Activated T-cell treated with anti-CD3 and anti-CD28 coated beads, Interleukin-2, amount 50 U/mL, for 24 hours (primary cell): Measurements from ENCODE around the gene ONECUT3.

Experiments
- DNase-seq: peaks from one replicate; pipeline ENCODE4 v3.0.0-alpha.2; 2020
- H3K27ac Mint-ChIP-seq: 2 replicates; pipeline ENCODE4 v1.8.0; 2020; ENCODE audit warnings: mild to moderate bottlenecking, mixed read lengths
- H3K27me3 Mint-ChIP-seq: 2 replicates; pipeline ENCODE4 v1.8.0; 2020; ENCODE audit warnings: mixed read lengths
- H3K36me3 Mint-ChIP-seq: 2 replicates; pipeline ENCODE4 v1.8.0; 2020; ENCODE audit warnings: low read depth, mixed read lengths
- H3K4me1 Mint-ChIP-seq: 2 replicates; pipeline ENCODE4 v1.8.0; 2020; ENCODE audit warnings: low read depth, mixed read lengths
- H3K4me3 Mint-ChIP-seq: 2 replicates; pipeline ENCODE4 v1.8.0; 2020; ENCODE audit warnings: mild to moderate bottlenecking, moderate library complexity, mixed read lengths
- H3K9me3 Mint-ChIP-seq: 2 replicates; pipeline ENCODE4 v1.8.0; 2020; ENCODE audit warnings: mixed read lengths

ONECUT3 gene

DNA sequence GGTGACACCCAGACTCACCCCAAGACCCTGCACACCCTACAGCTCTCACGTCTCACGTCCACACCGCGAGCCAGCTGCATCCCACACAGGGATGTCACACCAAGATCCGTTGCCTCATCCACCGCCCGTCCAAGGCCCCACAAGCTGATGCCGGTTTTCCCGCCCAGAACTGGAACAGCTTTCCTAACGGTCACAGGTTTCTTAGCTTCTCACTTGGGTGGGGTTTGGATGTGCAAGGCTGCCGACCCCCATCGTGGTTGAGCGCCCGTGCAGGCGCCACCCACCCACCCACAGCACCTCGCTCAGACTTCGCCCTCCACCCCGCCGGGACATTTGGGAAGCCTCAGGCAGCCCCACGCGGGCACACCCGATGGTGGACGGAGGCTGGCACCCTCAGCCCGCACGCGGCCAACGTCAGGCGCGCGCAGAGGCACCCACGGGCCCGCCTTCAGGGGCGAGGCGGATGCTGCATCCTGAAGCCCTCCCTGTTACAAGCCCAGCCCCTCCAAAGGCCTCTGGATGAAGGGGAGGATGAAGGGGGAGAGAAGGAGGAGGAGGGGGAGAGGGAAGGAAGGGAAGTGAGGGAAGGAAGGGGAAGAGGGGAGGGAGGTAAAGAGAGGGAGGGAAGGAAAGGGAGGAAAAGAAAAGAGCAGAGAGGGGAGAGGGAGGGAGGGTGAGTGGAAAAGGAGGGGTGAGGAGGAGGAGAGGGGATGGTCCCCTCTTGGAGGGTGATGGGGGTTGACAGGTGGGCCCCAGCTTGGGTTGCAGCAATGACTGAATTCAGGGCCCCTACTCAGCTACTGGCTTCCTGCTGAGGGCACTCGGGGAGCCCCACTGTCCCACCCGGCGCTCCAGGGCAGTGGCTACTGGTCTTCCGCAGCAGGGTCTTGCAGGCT lies 12.8 kb downstream of the ONECUT3 start:
- no peaks in the 10 kb centered on the region for H3K36me3 Mint-ChIP-seq
- no peak overlapping the region for H3K27ac Mint-ChIP-seq

GRCh38 chr19:1766800-1767352 lies 13.6 kb downstream of the ONECUT3 start:
- Mint-ChIP-seq H3K27me3 (peaks cover 90% of the 10 kb centered on the region), H3K4me3 (no peak overlapping the region), H3K4me1 (peaks cover 2% of the 10 kb centered on the region), H3K27ac (no peak overlapping the region), H3K36me3 (no peaks in the 10 kb centered on the region), H3K9me3 (peaks cover 13% of the 10 kb centered on the region)
- DNase-seq: no peak

More for the DNA sequence above, 12.8 kb downstream of the ONECUT3 start:
- Mint-ChIP-seq H3K9me3 (peaks cover 9% of the 10 kb centered on the region), H3K4me3 (no peak overlapping the region), H3K27me3 (peaks cover 92% of the 10 kb centered on the region), H3K4me1 (peaks cover 2% of the 10 kb centered on the region)
- DNase-seq: no peak

DNA sequence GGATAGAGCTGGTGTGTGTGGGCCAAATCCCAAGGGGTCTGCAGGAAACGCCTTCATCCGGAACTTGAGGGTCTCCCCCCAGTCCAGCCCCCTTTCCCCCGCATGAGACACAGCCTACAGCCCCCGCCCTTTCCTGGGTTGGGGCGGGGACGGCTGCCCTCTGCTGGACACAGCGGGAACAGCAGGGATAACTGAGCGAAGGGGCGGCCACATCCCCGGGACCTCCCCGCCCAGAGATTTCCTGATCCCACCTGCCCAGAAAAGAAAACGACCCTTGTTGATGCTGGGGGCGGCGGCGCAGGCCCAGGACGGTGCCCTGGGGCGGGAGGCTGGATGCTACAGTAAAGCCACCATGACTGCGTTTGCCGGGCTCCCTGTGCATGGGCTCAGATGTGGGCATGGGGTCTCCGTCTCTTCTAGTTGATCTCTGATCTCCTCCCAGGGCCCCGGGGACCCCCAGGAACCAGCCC lies 14.2 kb downstream of the ONECUT3 start:
- Mint-ChIP-seq H3K9me3 (peaks cover 13% of the 10 kb centered on the region), H3K4me1 (peaks cover 2% of the 10 kb centered on the region), H3K27me3 (peaks cover 89% of the 10 kb centered on the region), H3K27ac (no peak overlapping the region), H3K36me3 (no peaks in the 10 kb centered on the region), H3K4me3 (no peak overlapping the region)
- peak; percentile 82 for DNase-seq

GRCh38 chr19:1768248-1768647 lies 14.9 kb downstream of the ONECUT3 start:
- peaks cover 2% of the 10 kb centered on the region for H3K4me1 Mint-ChIP-seq
- no peak overlapping the region for H3K27ac Mint-ChIP-seq
- H3K36me3 Mint-ChIP-seq: no peaks in the 10 kb centered on the region
- peaks cover 13% of the 10 kb centered on the region for H3K9me3 Mint-ChIP-seq
- DNase-seq: no peak
- peaks cover 88% of the 10 kb centered on the region for H3K27me3 Mint-ChIP-seq
- H3K4me3 Mint-ChIP-seq: no peak overlapping the region

- DNase-seq: no peak
- Mint-ChIP-seq H3K9me3 (peaks cover 13% of the 10 kb centered on the region), H3K4me3 (no peak overlapping the region), H3K27me3 (peaks cover 88% of the 10 kb centered on the region), H3K36me3 (no peaks in the 10 kb centered on the region), H3K27ac (no peak overlapping the region), H3K4me1 (peaks cover 2% of the 10 kb centered on the region)
Measured at GRCh38 chr19:1768918-1769644, 15.8 kb downstream of the ONECUT3 start.

GRCh38 chr19:1769645-1769985 lies 16.3 kb downstream of the ONECUT3 start:
- Mint-ChIP-seq H3K4me1 (peaks cover 2% of the 10 kb centered on the region), H3K27me3 (peaks cover 88% of the 10 kb centered on the region), H3K27ac (no peak overlapping the region), H3K9me3 (peaks cover 13% of the 10 kb centered on the region), H3K36me3 (no peaks in the 10 kb centered on the region), H3K4me3 (no peak overlapping the region)
- DNase-seq: no peak

DNA sequence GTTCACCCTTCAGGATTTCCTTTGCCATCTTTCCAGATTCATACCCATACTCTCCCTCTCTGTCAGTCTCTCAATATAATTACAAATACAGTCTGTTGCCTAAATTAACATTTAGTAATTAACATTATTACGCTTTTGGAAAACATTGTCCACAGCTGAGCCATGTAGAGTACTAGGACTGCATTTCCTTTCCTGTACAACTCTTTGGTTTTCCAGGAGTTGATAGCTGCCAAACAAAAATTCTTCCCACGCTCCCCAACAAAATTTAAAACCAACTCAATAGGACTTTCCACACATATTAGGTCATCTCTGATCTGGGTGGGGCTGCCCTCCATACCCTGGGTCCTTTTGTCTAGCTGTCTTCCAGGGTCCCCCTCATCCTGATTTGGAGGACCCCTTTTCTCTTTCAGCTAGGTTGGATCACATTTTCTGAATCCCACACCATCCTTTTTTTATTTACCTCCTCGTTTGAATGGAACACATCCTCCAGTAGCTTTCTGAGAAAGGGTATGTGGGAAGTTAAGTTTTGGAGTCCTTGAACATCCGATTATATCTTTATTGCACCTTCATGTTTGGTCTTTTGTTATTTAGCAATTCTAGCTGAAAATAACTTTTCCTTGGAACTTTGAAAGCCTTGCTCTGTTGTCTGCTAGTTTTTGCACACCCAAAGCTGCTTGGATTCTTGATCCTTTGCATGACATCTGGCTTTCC lies 17.7 kb downstream of the ONECUT3 start:
- Mint-ChIP-seq H3K27ac (no peak overlapping the region), H3K27me3 (peaks cover 85% of the 10 kb centered on the region), H3K9me3 (peaks cover 13% of the 10 kb centered on the region), H3K4me1 (peaks cover 2% of the 10 kb centered on the region), H3K4me3 (no peak overlapping the region), H3K36me3 (no peaks in the 10 kb centered on the region)
- no peak for DNase-seq

DNA sequence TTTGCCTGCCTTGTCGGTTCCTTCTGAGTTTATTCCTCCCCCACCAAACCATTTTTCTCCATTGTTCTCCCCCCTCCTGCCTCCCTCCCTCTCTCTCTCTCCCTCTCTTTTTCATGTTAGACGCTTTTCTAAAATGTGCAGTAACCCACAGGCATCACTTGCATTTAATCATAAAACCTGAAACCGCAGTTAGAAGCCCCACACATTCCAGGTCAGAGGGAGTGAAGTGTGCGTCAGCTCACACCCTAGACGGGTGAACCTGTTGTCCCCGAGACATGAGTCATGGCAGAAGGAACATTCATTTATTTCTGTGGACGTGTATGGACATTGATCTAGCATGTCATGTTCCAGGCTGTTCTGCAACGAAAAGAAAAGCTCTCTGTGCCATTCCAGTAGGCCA lies 19.9 kb downstream of the ONECUT3 start:
- no peak overlapping the region for H3K4me3 Mint-ChIP-seq
- no peak for DNase-seq
- no peak overlapping the region for H3K27ac Mint-ChIP-seq
- H3K9me3 Mint-ChIP-seq: peaks cover 13% of the 10 kb centered on the region
- no peaks in the 10 kb centered on the region for H3K36me3 Mint-ChIP-seq
- no peaks in the 10 kb centered on the region for H3K4me1 Mint-ChIP-seq
- H3K27me3 Mint-ChIP-seq: peaks cover 81% of the 10 kb centered on the region

DNA sequence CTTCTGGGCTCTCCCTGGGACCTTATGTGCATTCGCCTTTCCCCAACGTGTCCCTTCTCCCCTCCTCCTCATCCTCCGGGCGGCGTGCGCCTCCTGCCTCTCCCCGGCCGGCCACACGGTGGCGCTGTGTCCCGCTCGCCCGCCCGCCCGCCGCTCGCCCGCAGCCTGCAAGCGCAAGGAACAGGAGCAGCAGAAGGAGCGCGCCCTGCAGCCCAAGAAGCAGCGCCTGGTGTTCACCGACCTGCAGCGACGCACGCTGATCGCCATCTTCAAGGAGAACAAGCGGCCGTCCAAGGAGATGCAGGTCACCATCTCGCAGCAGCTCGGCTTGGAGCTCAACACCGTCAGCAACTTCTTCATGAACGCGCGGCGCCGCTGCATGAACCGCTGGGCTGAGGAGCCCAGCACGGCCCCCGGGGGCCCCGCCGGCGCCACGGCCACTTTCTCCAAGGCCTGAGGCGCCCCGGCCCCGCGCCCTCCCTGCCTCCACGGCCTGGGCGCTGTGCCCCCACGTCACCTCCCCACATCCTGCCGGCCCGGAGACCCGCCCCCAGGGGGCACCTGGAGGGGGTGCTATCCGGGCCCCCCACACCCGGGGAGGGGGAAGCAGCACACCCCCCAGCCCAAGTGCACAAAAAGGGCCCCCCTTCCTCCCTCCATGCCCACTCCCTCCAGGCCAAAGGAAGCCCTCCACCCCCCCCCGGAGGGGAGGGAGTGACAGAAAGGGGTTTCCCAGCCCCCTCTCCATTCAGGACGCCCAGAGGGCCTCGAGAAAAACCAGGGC lies 21.9 kb downstream of the ONECUT3 start:
- Mint-ChIP-seq H3K27me3 (peaks cover 81% of the 10 kb centered on the region), H3K27ac (no peak overlapping the region), H3K36me3 (no peaks in the 10 kb centered on the region), H3K4me3 (no peak overlapping the region), H3K9me3 (peaks cover 13% of the 10 kb centered on the region), H3K4me1 (no peaks in the 10 kb centered on the region)
- no peak for DNase-seq

DNA sequence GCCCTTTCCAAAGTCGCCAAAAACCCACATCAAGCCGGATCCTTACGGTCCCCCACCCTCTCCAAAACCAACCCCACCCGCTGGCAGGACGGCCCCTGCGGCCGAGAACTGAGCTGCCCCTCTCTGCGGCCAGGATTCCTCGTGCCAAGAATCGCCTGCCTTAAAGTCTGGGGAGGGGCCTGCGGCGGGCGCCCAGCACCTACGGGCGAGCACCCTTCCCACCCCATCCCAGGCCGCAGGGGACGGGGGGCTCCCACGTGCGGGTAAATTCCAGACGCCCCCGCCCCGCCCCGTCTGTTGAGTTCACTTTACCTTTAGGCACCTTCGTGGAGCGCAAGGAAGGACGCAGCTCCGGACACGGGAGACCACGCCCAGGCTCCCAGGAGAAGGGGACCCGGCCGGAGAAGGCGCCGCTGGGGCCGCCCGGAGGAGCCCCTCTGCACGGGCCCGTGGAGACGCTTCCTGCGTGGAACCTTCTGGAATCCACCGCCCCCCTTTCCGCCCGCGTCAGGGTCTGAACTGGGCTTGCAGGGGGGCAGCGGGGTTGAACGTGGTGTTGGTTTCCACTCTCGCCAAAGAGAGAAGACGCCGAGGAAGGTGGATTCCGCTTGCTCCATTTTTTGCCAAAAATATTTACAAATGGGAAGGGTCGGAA lies 22.8 kb downstream of the ONECUT3 start:
- Mint-ChIP-seq H3K4me3 (no peak overlapping the region), H3K4me1 (no peaks in the 10 kb centered on the region), H3K27ac (no peak overlapping the region), H3K9me3 (peaks cover 5% of the 10 kb centered on the region), H3K36me3 (no peaks in the 10 kb centered on the region), H3K27me3 (peaks cover 81% of the 10 kb centered on the region)
- no peak for DNase-seq

- no peak overlapping the region for H3K4me3 Mint-ChIP-seq
- DNase-seq: no peak
- H3K4me1 Mint-ChIP-seq: no peaks in the 10 kb centered on the region
- H3K27me3 Mint-ChIP-seq: peaks cover 79% of the 10 kb centered on the region
- no peaks in the 10 kb centered on the region for H3K36me3 Mint-ChIP-seq
- peaks cover under 1% of the 10 kb centered on the region for H3K9me3 Mint-ChIP-seq
- H3K27ac Mint-ChIP-seq: no peak overlapping the region
Measured at GRCh38 chr19:1776606-1777147, 23.4 kb downstream of the ONECUT3 start.

DNA sequence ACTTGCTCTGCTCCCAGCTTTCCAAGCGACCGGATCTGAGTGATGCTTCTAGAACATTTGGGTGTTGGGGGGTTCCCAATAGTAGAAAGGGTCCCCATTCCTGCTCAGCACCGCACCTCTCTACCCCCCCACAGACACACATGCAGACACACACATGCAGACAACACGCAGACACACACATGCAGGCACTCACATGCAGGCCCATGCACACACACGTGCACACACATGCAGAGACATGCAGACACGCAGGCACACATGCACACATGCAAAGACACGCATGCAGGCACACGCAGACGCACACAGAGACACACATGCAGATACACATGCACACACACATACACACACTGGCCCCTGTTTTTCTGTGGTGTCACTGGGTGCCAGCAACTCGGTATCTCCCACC lies 23.8 kb downstream of the ONECUT3 start:
- no peaks in the 10 kb centered on the region for H3K4me1 Mint-ChIP-seq
- no peak overlapping the region for H3K27ac Mint-ChIP-seq
- no peaks in the 10 kb centered on the region for H3K36me3 Mint-ChIP-seq
- H3K27me3 Mint-ChIP-seq: peaks cover 83% of the 10 kb centered on the region
- peaks cover 2% of the 10 kb centered on the region for H3K9me3 Mint-ChIP-seq
- DNase-seq: no peak
- H3K4me3 Mint-ChIP-seq: no peak overlapping the region

- no peak for DNase-seq
- peaks cover 81% of the 10 kb centered on the region for H3K27me3 Mint-ChIP-seq
- H3K9me3 Mint-ChIP-seq: peaks cover 2% of the 10 kb centered on the region
- H3K36me3 Mint-ChIP-seq: no peaks in the 10 kb centered on the region
- H3K4me1 Mint-ChIP-seq: no peaks in the 10 kb centered on the region
- no peak overlapping the region for H3K27ac Mint-ChIP-seq
- H3K4me3 Mint-ChIP-seq: no peak overlapping the region
Measured at GRCh38 chr19:1779574-1779973, 26.3 kb downstream of the ONECUT3 start.
